ENCODE data around the gene DQX1. TPM values are rescaled to one million over a fixed set of nuclear protein-coding genes. Genes with fewer than 3 reads are reported as not detected.

Gene DQX1
- total RNA-seq, 2 experiments from 2014 or later: 0.50 to 0.96 TPM

- DNase-seq: no peak
- H3K27ac Mint-ChIP-seq: no peak overlapping the region
- peaks cover 3% of the 10 kb centered on the region for H3K27me3 Mint-ChIP-seq
- CTCF ChIA-PET: no interaction called here
- no peaks in the 10 kb centered on the region for H3K9me3 Mint-ChIP-seq
- TF ChIP-seq CTCF (IDR thresholded peaks at IDR 0.05): no peak
- POLR2A ChIA-PET: no interaction called here
- H3K4me3 Mint-ChIP-seq: no peak overlapping the region
- intact Hi-C loops (cut with micrococcal nuclease): no loop called here
- H3K4me1 Mint-ChIP-seq (ENCODE audit: low read depth): peaks cover 21% of the 10 kb centered on the region
- no peak for ATAC-seq
- peaks cover 40% of the 10 kb centered on the region for H3K36me3 Mint-ChIP-seq (ENCODE audit: low read depth)
Measured at GRCh38 chr2:74524955-74525716, 895 bp downstream of the DQX1 start.

GRCh38 chr2:74524005-74524404 lies 2.0 kb downstream of the DQX1 start:
- ChIA-PET POLR2A (no interaction called here), CTCF (interaction anchor here (1.0 to 2.5 kb wide), 2 partner anchors 8 to 63 kb away, joined by 3 to 10 read pairs; no protein-coding TSS in a partner anchor)
- intact Hi-C loops (cut with micrococcal nuclease): no loop called here
- no peak for DNase-seq
- no peak for TF ChIP-seq CTCF (IDR thresholded peaks at IDR 0.05)
- Mint-ChIP-seq H3K27me3 (peaks cover 8% of the 10 kb centered on the region), H3K27ac (no peak overlapping the region), H3K9me3 (no peaks in the 10 kb centered on the region), H3K36me3 (ENCODE audit: low read depth) (peaks cover 38% of the 10 kb centered on the region), H3K4me1 (ENCODE audit: low read depth) (peaks cover 21% of the 10 kb centered on the region), H3K4me3 (no peak overlapping the region)
- ATAC-seq: no peak

GRCh38 chr2:74522516-74522915 lies 3.5 kb downstream of the DQX1 start:
- TF ChIP-seq CTCF (IDR thresholded peaks at IDR 0.05): no peak
- Mint-ChIP-seq H3K9me3 (no peaks in the 10 kb centered on the region), H3K27ac (no peak overlapping the region), H3K27me3 (peaks cover 20% of the 10 kb centered on the region), H3K4me1 (ENCODE audit: low read depth) (peaks cover 11% of the 10 kb centered on the region), H3K4me3 (no peak overlapping the region), H3K36me3 (ENCODE audit: low read depth) (peaks cover 25% of the 10 kb centered on the region)
- ChIA-PET CTCF (interaction anchor here (0.7 to 2.5 kb wide), 4 partner anchors 9 to 255 kb away, joined by 3 to 10 read pairs (median 3); no protein-coding TSS in a partner anchor), POLR2A (interaction anchor here (0.8 kb wide), 1 partner anchor 27 kb away, joined by 3 read pairs; no protein-coding TSS in a partner anchor)
- intact Hi-C loops (cut with micrococcal nuclease): no loop called here
- DNase-seq (no peak), ATAC-seq (no peak)

- CTCF ChIA-PET: interaction anchor here (1.8 kb wide), 1 partner anchor 15 kb away, joined by 4 read pairs; no protein-coding TSS in a partner anchor
- no peak for ATAC-seq
- H3K27ac Mint-ChIP-seq: no peak overlapping the region
- DNase-seq: no peak
- peaks cover 61% of the 10 kb centered on the region for H3K27me3 Mint-ChIP-seq
- no peaks in the 10 kb centered on the region for H3K9me3 Mint-ChIP-seq
- peak overlapping the region; percentile 42 for H3K4me3 Mint-ChIP-seq
- no peak for TF ChIP-seq CTCF (IDR thresholded peaks at IDR 0.05)
- peaks cover 23% of the 10 kb centered on the region for H3K4me1 Mint-ChIP-seq (ENCODE audit: low read depth)
- POLR2A ChIA-PET: interaction anchor here (0.8 to 2.7 kb wide), 4 partner anchors 10 to 16 kb away, joined by 3 to 15 read pairs (median 4); partner anchors contain the start of genes AUP1 and HTRA2
- peaks cover 5% of the 10 kb centered on the region for H3K36me3 Mint-ChIP-seq (ENCODE audit: low read depth)
- intact Hi-C loops (cut with micrococcal nuclease): no loop called here
Measured at GRCh38 chr2:74516650-74517049, 9.4 kb downstream of the DQX1 start.
